DMS53 (cell line): ENCODE data around the gene SLC6A17.

Experiments used
- DNase-seq: peaks from one replicate; lab custom pipeline; 2025; lab: John Stamatoyannopoulos, UW

SLC6A17 gene

DNA sequence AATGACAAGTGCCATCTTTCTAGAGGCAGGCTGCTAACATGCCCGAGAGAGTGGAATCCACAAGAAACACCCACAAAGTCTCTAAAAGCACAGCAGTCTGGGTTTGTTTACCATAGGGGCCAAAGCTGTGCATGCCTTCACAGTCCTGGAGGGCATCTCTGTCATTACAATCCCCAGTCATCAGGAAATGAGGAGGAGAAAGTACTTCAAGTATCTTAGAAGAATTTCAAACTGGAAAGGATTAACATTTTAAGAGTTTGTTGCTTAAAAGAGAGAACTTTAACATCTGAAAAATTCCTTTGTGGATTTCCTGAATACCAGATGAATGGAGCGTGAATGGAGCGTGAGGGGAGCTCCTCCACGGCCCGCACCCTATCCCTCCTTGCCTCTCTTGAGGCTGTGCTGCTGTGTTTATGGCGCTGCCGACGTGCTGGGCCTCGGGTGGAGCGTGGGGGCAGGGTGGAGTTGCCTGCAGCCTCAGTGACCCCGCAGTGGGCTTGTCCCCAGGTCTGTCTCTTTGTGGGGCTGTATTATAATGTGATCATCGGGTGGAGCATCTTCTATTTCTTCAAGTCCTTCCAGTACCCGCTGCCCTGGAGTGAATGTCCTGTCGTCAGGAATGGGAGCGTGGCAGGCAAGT lies 23.3 kb downstream of the SLC6A17 start:
- DNase-seq = no peak

GRCh38 chr1:110174961-110175360 lies 24.7 kb downstream of the SLC6A17 start:
- no peak for DNase-seq

- peak; percentile 57 for DNase-seq
Observed at GRCh38 chr1:110176299-110176956, 26.1 kb downstream of the SLC6A17 start.

DNA sequence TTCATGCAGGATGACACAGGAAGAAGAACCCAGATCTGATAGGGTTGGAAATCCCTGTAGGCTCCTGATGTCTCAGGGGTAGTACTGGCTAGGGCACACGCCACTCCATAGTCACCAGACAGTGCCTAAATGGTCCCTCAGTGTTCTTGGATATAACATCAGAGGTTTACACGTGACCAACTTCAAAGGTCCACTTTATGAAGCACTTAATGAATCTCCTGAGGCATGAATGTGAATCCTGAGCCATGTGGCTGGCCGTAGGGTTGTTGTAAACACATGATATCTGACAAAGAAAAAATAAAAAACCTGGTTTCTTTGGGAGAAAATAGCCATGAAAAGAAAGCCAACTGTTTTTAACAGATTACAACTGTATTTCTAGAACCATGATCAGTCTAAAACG lies 27.5 kb downstream of the SLC6A17 start:
- no peak for DNase-seq

DNA sequence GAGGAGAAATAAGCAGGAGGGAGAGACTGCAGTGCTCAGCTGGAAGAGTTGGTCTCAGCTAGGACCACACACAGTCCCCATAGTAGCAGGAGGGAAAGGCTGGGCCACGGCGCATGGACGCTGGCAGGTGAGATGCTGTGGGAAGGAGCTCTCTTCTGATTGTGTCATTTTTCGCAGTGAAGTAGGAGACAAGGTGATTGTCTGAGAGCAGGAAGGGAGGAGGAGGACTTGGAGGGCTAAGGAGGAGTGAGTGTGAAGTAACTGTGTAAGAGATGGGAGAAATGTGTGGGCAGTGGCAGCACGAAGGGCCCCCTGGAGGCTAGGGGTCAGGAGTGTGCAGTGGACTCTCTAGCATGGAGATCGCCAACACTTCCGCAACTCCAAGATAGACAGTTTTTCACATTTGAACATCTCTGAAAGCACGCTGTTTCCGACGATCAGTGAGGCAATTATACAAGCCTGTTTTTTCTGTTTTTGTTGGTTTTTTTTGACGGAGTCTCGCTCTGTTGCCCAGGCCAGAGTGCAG lies 33.4 kb downstream of the SLC6A17 start:
- DNase-seq = no peak

- DNase-seq = no peak
Observed at GRCh38 chr1:110184446-110184845, 34.2 kb downstream of the SLC6A17 start.

GRCh38 chr1:110185181-110185580 lies 34.9 kb downstream of the SLC6A17 start:
- DNase-seq = peak; percentile 97

GRCh38 chr1:110186558-110186957 lies 36.3 kb downstream of the SLC6A17 start:
- no peak for DNase-seq

DNA sequence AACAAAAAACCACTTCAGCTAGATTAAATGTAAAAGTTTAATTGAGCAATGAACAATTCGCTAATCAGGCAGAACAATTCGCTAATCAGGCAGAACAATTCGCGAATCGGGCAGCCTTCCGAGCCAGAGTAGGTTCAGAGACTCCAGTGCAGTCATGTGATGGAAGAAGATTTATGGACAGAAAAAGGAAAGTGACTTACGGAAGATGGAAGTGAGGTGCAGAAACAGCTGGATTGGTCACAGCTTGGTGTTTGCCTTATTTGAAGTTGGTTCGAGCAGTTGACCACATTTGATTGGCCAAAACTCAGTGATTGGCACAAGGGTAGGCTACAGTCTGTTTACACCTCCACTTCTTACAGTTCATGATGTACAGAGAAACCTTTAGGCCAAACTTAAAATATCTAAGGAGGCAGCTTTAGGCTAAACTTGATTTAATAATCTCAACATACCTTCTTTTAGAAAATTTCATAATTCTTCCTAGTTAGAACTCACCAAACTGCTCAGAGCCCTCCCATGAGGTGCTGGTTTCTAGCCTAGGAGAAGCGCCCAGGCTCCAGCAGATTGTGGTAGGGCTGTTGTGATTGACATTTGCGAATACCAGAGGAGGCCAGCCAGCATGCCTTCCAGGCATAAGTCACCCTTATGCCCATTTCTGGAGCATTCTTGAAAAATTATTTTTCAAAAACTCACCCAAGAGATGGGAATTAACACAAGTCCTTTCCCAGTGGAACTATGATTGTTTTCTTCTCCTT lies 37.0 kb downstream of the SLC6A17 start:
- no peak for DNase-seq

DNA sequence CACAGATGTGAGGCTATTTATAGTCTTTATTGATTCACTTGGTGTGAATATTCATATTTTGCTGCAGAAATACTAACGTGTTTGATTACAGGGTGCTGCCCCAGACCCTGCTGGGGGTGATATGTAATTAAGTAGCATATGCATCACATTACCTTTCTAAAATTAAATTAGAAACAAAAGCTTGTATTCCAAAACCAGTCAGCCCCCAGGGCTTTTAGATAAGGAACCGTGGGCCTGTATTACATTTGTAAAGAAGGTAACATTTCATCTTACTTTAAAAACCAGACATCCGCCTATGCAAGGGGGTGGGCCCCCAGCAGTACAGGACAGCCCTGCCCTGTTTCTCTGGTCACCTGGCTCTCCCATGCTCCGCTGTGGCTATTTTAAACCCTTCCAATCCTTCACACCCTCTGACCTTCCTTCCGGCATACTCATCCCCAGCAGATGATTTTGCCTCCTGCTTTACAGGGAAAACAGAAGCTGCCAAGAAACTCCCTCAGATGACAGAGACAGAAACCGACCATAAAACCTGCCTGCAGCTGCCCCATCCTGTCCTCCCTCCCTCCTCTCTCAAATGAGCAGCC lies 37.8 kb downstream of the SLC6A17 start:
- DNase-seq = no peak

DNA sequence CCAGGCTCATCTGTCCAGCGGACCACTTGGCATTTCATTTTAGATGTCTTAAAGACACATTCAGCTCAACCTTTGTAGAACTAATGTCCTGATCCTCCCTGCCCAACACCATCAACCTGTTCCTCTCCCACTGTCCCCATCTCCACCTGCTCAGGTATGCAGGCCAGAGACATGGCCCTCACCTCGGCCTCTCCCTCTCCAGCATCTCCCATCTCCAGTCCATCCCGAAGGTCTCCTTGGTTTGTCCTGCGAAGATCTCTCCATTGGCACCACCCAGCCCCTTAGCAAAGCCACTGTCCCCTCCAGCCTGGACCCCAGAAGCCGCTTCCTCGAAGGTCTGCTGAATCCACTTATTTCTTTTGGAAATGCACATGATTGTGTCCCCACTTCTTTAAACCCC lies 38.9 kb downstream of the SLC6A17 start:
- DNase-seq = no peak

DNA sequence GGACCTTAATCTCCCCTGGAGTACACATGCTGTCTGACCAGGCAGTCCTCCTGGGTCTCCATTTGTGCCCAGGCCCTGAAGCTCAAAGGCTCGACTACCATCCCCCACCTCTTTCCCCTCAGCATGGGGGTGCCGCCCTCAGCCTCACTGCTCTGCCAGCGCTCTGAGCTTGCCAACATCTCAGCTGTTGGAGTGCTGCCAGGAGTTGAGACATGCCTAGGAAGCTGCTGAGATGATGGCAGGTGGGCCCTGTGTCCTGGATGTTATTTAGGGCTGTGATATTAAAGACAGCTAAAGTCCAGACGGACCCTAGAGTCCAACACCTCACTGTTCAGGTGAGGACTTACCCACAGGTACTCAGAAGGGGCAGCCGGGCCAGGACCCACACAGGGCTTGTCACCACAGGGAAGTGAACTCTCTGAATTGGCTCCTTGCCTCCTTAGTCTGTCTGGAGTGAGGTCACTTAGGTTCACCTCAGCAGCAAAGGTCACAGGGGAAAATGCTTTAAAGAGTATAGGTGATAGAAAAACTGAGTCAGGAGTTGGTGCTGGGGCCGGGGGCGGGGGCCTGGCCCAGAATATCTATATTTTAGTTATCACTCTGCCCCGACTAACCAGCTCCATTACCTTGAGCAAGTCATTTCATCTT lies 40.1 kb downstream of the SLC6A17 start:
- peak; percentile 33 for DNase-seq

DNA sequence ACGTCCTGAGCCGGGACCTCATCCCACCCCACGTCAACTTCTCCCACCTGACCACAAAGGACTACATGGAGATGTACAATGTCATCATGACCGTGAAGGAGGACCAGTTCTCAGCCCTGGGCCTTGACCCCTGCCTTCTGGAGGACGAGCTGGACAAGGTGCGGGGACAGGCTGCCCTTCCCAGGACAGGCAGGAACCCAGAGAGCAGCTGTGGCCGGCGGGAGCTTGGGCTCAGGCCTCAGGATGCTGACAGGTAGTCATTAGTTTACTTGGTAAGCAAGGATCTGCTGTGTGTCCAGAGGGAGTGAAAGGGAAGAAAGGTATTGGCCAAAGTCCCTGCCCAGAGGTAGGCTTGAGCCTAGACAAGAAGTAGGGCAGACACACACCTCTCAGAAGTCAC lies 42.2 kb downstream of the SLC6A17 start:
- no peak for DNase-seq

GRCh38 chr1:110195196-110195595 lies 44.9 kb downstream of the SLC6A17 start:
- no peak for DNase-seq

DNA sequence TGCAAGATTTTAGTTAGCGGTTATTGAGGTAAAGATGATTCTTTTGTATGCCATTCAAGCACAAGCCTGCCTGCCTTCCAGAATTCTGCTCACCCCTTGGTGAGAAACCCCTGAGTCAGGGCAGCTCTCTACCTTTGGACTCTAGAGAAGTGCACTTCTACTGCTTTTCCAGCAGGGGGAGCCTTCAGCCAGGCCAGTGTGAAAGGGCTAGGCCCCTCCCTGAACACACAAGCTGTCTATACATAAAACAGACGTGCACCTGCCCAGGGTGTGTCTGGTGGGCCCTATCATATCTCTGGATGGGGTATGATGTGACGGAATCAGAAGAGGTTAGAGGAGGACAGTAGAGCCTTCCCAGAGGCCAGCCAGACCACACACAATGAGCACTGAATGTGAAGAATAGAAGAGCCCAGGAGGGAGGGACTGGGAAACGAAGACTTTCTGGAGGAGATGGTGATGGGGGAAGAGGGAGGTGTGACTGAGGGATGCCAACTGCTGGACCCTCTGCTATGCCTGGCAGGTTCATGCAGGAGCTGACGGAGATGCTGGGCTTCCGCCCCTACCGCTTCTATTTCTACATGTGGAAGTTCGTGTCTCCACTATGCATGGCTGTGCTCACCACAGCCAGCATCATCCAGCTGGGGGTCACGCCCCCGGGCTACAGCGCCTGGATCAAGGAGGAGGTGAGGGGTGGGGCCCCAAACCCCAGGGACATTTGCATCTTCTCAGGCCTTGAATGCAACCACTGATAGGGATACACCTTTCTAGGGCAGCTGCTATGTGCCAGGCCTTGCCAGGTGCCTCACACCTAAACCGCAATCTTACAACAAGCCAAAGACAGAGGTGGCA lies 46.8 kb downstream of the SLC6A17 start:
- DNase-seq = peak; percentile 87

- DNase-seq = no peak
Observed at GRCh38 chr1:110197905-110198629, 47.8 kb downstream of the SLC6A17 start.

DNA sequence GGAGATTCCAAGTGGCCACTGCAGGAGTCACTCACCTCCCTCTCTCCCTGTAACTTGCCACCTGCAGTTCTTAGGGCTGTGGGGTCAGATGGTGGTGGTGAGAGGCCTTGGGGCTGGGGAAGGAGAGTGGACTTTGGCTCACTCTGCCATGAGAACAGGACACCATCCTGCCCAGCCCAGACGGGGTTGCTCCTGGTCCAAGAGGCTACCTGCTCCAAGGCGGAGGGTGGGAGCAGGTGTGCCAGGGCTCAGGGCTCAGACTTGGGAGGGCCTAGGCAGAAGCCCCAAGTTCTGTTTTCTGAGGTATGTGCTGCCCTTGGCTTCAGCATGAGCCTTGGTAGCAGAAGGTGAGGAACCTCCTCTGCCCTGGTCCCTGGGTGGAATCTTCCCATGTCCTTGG lies 48.5 kb downstream of the SLC6A17 start:
- DNase-seq = no peak

- DNase-seq = no peak
Observed at GRCh38 chr1:110200190-110200589, 49.9 kb downstream of the SLC6A17 start.

GRCh38 chr1:110200666-110201065 lies 50.4 kb downstream of the SLC6A17 start:
- no peak for DNase-seq

- no peak for DNase-seq
Observed at GRCh38 chr1:110201157-110201825, 51.0 kb downstream of the SLC6A17 start.
